NOMO-1 (cell line): ENCODE data around the gene TRAPPC8.
"Not testable (repeated sequence)": the region's sequence is repeated elsewhere in the genome, so short reads cannot be mapped to it uniquely, and the experiment has no call there.

Experiments used
- DNase-seq, 2 experiments: peaks; one replicate each; lab custom pipeline; 2025; ENCODE audit not compliant: unreplicated experiment in 2 of 2; lab: John Stamatoyannopoulos, UW

TRAPPC8 gene

GRCh38 chr18:31875301-31875700 is 67.6 kb downstream of the TRAPPC8 start:
- DNase-seq = no peak

- DNase-seq = no peak
Observed at GRCh38 chr18:31863103-31863502, 79.8 kb downstream of the TRAPPC8 start.

- DNase-seq = no peak
Observed at GRCh38 chr18:31860488-31860887, 82.4 kb downstream of the TRAPPC8 start.

- DNase-seq = no peak
Observed at GRCh38 chr18:31857526-31858106, 85.3 kb downstream of the TRAPPC8 start.

- peak in 1 of 2 experiments; percentile 46 for DNase-seq
Observed at GRCh38 chr18:31850844-31851243, 92.1 kb downstream of the TRAPPC8 start.

- no peak for DNase-seq
Observed at GRCh38 chr18:31840499-31840898, 102.4 kb downstream of the TRAPPC8 start.

GRCh38 chr18:31837879-31838278 is 105.0 kb downstream of the TRAPPC8 start:
- DNase-seq = no peak

- no peak for DNase-seq
Observed at GRCh38 chr18:31835528-31836133, 107.3 kb downstream of the TRAPPC8 start.

GRCh38 chr18:31831903-31832302 is 111.0 kb downstream of the TRAPPC8 start:
- DNase-seq = no peak

GRCh38 chr18:31830686-31831085 is 112.2 kb downstream of the TRAPPC8 start:
- DNase-seq = no peak

GRCh38 chr18:31828613-31829012 is 114.3 kb downstream of the TRAPPC8 start:
- DNase-seq = peak in 1 of 2 experiments; percentile 12

- DNase-seq = not testable (repeated sequence)
Observed at GRCh38 chr18:31826673-31827325, 116.1 kb downstream of the TRAPPC8 start.

- DNase-seq = no peak
Observed at GRCh38 chr18:31825772-31826171, 117.2 kb downstream of the TRAPPC8 start.

GRCh38 chr18:31821545-31822171 is 121.3 kb downstream of the TRAPPC8 start:
- DNase-seq = no peak

- DNase-seq = no peak
Observed at GRCh38 chr18:31819925-31820229, 123.1 kb downstream of the TRAPPC8 start.

- DNase-seq = peak; percentile 58 to 76
Observed at GRCh38 chr18:31819106-31819924, 123.6 kb downstream of the TRAPPC8 start.

- no peak for DNase-seq
Observed at GRCh38 chr18:31814132-31814531, 128.8 kb downstream of the TRAPPC8 start.

GRCh38 chr18:31810336-31811130 is 132.4 kb downstream of the TRAPPC8 start:
- not testable (repeated sequence) for DNase-seq

GRCh38 chr18:31809049-31809448 is 133.9 kb downstream of the TRAPPC8 start:
- DNase-seq = not testable (repeated sequence)

GRCh38 chr18:31801078-31801477 is 141.8 kb downstream of the TRAPPC8 start:
- DNase-seq = no peak
